Lower leg skin (tissue), 3 donors: Measurements from ENCODE around the gene HKDC1.

ENCODE experiments used
- POLR2A ChIP-seq, 2 donors: fragments of 450-650 bp; IDR thresholded peaks; one replicate each; pipeline ENCODE4 v1.6.1; 2016 to 2017; ENCODE audit warnings: antibody characterized with exemption in 2 of 2, mild to moderate bottlenecking in 1 of 2, moderate library complexity in 1 of 2
- TF ChIP-seq, protein P1 (sequence below), 3 donors: fragments of 450-650 bp; IDR thresholded peaks; one replicate each; pipeline ENCODE4 v1.5.1; 2016; ENCODE audit warnings: antibody characterized with exemption in 3 of 3, mild to moderate bottlenecking in 3 of 3, moderate library complexity in 2 of 3

DNA sequence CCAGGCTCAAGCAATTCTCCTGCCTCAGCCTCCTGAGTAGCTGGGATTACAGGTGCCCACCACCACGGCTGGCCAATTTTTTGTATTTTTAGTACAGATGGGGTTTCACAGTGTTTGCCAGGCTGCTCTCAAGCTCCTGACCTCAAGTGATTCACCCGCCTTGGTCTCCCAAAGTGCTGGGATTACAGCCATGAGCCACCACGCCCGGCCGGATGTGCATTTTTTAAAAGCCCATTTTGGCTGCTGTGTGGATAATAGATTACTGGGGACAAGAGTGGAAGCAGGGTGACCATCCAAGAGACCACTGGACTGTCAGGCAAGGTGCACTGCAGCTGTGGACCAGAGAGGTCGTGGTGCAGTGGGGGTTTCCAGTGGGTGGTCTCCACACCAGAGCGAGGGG is 21.4 kb downstream of the HKDC1 start:
- TF ChIP-seq POLR2A (IDR thresholded peaks at IDR 0.05): no peak
- TF ChIP-seq, protein P1, sequence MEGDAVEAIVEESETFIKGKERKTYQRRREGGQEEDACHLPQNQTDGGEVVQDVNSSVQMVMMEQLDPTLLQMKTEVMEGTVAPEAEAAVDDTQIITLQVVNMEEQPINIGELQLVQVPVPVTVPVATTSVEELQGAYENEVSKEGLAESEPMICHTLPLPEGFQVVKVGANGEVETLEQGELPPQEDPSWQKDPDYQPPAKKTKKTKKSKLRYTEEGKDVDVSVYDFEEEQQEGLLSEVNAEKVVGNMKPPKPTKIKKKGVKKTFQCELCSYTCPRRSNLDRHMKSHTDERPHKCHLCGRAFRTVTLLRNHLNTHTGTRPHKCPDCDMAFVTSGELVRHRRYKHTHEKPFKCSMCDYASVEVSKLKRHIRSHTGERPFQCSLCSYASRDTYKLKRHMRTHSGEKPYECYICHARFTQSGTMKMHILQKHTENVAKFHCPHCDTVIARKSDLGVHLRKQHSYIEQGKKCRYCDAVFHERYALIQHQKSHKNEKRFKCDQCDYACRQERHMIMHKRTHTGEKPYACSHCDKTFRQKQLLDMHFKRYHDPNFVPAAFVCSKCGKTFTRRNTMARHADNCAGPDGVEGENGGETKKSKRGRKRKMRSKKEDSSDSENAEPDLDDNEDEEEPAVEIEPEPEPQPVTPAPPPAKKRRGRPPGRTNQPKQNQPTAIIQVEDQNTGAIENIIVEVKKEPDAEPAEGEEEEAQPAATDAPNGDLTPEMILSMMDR (IDR thresholded peaks at IDR 0.05): no peak
